SIG-M5 treated with dmso at 0.1 percent for 504 hours (cell line): ENCODE data around the gene USP10.
"Not testable (repeated sequence)": the region's sequence is repeated elsewhere in the genome, so short reads cannot be mapped to it uniquely, and the experiment has no call there.

Experiments used
- DNase-seq: peaks from one replicate; lab custom pipeline; 2025; ENCODE audit not compliant: unreplicated experiment; lab: John Stamatoyannopoulos, UW

USP10 gene

GRCh38 chr16:84726669-84727467 is 27.1 kb downstream of the USP10 start:
- peak; percentile 97 for DNase-seq

DNA sequence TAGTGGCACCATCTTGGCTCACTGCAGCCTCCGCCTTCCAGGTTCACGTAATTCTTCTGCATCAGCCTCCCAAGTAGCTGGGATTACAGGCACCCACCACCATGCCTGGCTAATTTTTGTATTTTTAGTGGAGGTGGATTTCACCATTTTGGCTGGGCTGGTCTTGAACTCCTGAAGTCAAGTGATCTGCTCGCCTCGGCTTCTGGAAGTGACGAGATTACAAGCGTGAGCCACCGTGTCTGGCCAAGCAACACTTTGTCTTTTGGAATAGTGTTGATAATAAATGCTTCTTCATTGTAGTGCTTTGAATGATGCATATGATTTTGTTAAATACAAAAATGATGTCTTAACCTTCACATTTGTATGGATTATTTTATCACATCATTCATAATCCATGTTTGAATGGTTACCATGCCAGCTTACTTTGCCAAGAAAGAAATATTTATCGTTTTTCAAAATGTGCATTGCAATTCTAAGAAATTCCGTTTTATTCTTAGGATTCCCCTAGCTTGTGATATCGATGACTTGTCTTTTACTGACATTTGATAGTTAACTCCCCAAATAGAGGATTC is 29.1 kb downstream of the USP10 start:
- DNase-seq, result no peak

DNA sequence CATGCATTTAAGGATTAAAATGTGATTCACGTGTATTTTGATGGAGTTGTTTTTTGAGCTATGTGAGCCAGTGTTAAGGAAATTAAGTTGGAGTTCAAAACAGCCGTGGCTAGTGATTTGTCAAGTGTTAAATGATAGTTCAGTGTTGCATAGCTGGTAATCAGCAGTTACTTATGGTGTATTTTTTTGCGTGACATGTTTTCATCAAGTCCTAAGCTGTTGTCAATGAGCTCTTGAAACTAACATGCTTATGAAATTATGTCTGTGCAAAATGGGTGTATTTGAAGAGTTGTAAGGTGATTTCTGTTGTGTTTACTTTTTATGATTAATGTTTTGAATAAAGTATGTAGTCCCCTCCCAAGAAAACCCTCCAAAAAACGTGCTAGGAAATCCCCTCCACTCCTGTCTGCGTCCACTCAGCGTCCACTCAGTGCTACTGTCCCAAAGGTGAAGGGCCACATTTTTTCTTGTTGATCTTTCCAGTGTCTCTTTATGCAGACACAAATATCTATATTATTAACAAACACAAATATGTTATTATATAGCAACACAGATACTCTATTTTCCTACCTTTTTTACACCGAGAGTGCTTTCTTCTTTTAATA is 30.0 kb downstream of the USP10 start:
- DNase-seq, result peak; percentile 40

- peak; percentile 89 for DNase-seq
Measured at GRCh38 chr16:84730406-84731106, 30.8 kb downstream of the USP10 start.

- DNase-seq, result not testable (repeated sequence)
Measured at GRCh38 chr16:84732332-84732673, 32.5 kb downstream of the USP10 start.

- DNase-seq, result no peak
Measured at GRCh38 chr16:84732674-84733352, 33.0 kb downstream of the USP10 start.

GRCh38 chr16:84735849-84736586 is 36.2 kb downstream of the USP10 start:
- DNase-seq, result no peak

- DNase-seq, result no peak
Measured at GRCh38 chr16:84737192-84738011, 37.6 kb downstream of the USP10 start.

- peak; percentile 78 for DNase-seq
Measured at GRCh38 chr16:84738255-84739038, 38.6 kb downstream of the USP10 start.

DNA sequence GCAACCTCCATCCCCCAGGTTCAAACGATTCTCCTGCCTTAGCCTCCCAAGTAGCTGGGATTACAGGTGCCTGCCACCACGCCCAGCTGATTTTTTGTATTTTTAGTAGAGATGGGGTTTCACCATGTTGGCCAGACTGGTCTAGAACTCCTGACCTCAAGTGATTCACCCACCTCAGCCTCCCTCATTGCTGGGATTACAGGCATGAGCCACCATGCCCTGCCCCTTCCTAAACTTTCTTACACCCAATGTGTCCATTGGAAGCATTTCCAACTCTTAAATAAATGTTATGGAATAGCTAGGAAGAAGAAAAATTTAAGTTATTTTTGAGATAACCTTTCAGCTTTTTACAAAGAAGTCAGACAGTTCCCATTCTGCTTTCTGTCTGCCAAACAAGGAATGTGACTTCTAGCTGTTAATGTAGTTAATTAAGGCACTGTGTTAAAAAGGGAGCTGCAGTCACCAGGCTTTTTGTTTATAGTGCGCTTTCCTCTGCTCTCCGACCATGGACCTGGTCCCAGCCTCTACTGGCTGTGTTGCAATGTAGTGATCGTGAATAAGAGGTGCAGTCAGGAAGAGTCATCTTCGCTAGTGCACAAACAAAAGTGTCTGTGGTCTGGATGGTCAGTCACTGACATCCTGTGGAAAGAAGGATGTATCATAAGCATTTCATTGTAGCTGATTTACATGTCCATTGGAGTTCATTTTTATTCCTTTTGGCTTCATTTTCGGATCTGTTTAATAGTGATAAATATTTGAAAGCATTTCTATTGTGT is 39.7 kb downstream of the USP10 start:
- peak; percentile 30 for DNase-seq

GRCh38 chr16:84740596-84741116 is 40.9 kb downstream of the USP10 start:
- no peak for DNase-seq

GRCh38 chr16:84741340-84741830 is 41.6 kb downstream of the USP10 start:
- DNase-seq, result no peak

DNA sequence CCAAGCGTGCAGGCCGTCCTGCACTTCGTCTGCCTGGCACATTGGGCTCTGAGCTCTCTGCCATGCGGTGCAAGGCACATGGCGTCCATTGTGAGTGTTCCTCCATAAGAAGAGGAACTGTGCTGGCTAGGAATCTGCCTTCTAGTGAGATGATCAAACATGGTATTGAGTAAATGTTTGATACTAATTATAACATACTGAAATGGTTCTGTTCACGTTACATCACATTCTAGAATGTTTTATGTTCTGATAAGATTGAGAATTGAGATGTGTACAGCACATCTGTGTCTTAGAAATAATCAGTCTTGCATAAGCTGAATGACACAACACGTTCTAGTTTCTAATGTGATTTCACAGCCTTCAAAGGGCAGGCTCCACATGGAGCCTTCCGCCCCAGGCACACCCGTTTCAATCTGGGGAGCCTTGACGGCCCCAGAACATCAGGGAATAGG is 42.9 kb downstream of the USP10 start:
- peak; percentile 75 for DNase-seq

- DNase-seq, result no peak
Measured at GRCh38 chr16:84746231-84746630, 46.4 kb downstream of the USP10 start.

DNA sequence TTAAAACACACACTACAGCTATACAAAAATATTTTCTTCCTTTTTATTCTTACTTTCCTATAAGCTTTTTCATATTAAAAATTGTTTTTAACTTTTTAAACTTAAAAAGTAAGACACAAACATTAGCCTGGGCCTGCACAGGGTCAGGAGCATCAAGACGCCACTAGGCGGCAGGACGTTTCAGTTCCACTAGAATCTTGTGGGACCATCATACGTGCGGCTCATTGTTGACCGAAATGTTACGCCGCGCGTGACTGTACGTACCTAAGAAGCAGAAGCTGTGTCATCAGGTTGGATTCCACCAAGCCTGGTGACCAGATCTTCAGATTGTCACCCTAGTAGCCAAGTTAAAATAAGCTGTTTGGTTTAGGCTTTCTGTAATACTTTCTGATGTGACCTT is 47.1 kb downstream of the USP10 start:
- DNase-seq, result peak; percentile 20

- DNase-seq, result not testable (repeated sequence)
Measured at GRCh38 chr16:84748247-84748646, 48.4 kb downstream of the USP10 start.

GRCh38 chr16:84749072-84749471 is 49.3 kb downstream of the USP10 start:
- DNase-seq, result no peak

GRCh38 chr16:84749815-84750214 is 50.0 kb downstream of the USP10 start:
- DNase-seq, result no peak
